NT2/D1 (cell line): ENCODE data around the gene LENG9.
"Not testable (repeated sequence)": the region's sequence is repeated elsewhere in the genome, so short reads cannot be mapped to it uniquely, and the experiment has no call there.

Experiments
- SUZ12 ChIP-seq: IDR thresholded peaks from 2 replicates; pipeline ENCODE4 v1.6.1; 2011; ENCODE audit not compliant: insufficient read length, insufficient read depth; ENCODE audit errors: extremely low read depth
- YY1 ChIP-seq: IDR thresholded peaks from 2 replicates; pipeline ENCODE4 v1.6.1; 2011; ENCODE audit not compliant: insufficient read length, insufficient read depth

DNA sequence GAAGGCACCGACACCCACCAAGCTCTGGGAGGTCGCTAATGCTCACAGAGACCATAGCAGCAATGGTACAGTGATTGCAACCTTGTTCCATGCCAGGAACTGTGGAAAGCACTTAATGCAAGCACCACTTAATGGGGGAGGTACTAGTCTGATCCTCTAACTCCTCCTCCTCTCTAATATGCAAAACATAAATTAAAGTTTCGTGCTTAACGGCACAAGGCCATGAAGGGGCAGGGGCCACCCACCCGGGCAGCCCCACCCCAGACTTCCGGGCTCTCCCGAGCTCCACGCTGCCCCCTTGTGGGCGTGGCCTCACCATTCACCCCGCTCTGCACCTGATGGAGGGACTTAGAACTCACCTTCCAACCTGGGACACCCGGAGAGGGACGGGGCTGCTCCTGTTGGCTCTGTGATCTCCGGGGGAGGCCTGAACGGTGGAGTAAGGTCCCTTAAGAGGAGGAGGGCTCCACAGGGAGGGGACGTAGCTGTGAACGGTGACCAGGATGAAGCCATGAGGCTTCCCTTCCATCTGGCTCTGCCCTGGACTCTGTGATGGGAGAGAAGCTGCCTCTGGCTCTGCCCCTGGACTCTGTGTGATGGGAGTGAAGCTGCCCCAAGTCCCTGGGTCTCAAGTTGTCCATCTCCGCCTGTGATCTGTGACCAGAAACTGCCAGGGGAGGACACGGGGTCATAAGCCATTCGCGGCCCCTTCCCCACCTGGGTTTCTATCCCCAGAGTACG lies 45.8 kb upstream of the LENG9 start:
- not testable (repeated sequence) for TF ChIP-seq YY1, SUZ12
